KMS-11 (cell line): Measurements from ENCODE around the gene MAPKAP1.
"Not testable (repeated sequence)": the region's sequence is repeated elsewhere in the genome, so short reads cannot be mapped to it uniquely, and the experiment has no call there.

ENCODE experiments used
- H2AFZ ChIP-seq: fragments of 200-600 bp; sonication (generic); 2 replicates; pipeline ENCODE4 v1.6.1; 2016; ENCODE audit warnings: antibody characterized with exemption, mixed run types, low read depth
- H3K27ac ChIP-seq: fragments of 200-600 bp; sonication (generic); 2 replicates; pipeline ENCODE4 v1.6.1; 2016; ENCODE audit warnings: mild to moderate bottlenecking, mixed run types
- H3K27me3 ChIP-seq: fragments of 200-600 bp; sonication (generic); 2 replicates; pipeline ENCODE4 v1.6.1; 2017; ENCODE audit warnings: mild to moderate bottlenecking, low read depth, mixed run types, moderate library complexity; ENCODE audit not compliant: insufficient read depth
- H3K36me3 ChIP-seq: fragments of 200-600 bp; sonication (generic); 2 replicates; pipeline ENCODE4 v1.6.1; 2017; ENCODE audit warnings: mild to moderate bottlenecking, mixed run types; ENCODE audit not compliant: insufficient read depth
- H3K4me1 ChIP-seq: fragments of 200-600 bp; sonication (generic); 2 replicates; pipeline ENCODE4 v1.6.1; 2016; ENCODE audit warnings: mild to moderate bottlenecking, low read depth, mixed run types; ENCODE audit not compliant: poor library complexity, severe bottlenecking
- H3K4me2 ChIP-seq: fragments of 200-600 bp; sonication (generic); 2 replicates; pipeline ENCODE4 v1.7.0; 2016; ENCODE audit warnings: mild to moderate bottlenecking, mixed run types
- H3K4me3 ChIP-seq: fragments of 200-600 bp; sonication (generic); IDR thresholded peaks from 2 replicates; pipeline ENCODE4 v1.6.1; 2017; ENCODE audit warnings: low read depth, low read length, mixed read lengths; ENCODE audit not compliant: insufficient read depth
- H3K79me2 ChIP-seq: fragments of 200-600 bp; sonication (generic); 2 replicates; pipeline ENCODE4 v1.6.1; 2016; ENCODE audit warnings: low read depth, mixed run types; ENCODE audit not compliant: insufficient read depth
- H3K9ac ChIP-seq: fragments of 200-600 bp; sonication (generic); 2 replicates; pipeline ENCODE4 v1.6.1; 2016; ENCODE audit warnings: mild to moderate bottlenecking, mixed run types
- H4K20me1 ChIP-seq: fragments of 200-600 bp; sonication (generic); 2 replicates; pipeline ENCODE4 v1.6.1; 2016; ENCODE audit warnings: mild to moderate bottlenecking, mixed run types; ENCODE audit not compliant: insufficient read depth
- TF ChIP-seq, protein P1 (sequence below): fragments of 200-600 bp; sonication (generic); conservative IDR thresholded peaks from 2 replicates; pipeline ENCODE4 v1.6.1; 2017; ENCODE audit warnings: low read depth, mild to moderate bottlenecking, antibody characterized with exemption, low read length, moderate library complexity, mixed read lengths

Gene MAPKAP1

GRCh38 chr9:125400725-125401716 lies 306.0 kb downstream of the MAPKAP1 start:
- Histone ChIP-seq H2AFZ (no peak overlapping the region), H3K4me1 (no peaks in the 10 kb centered on the region), H3K4me2 (no peak overlapping the region), H3K27ac (no peak overlapping the region), H3K36me3 (no peaks in the 10 kb centered on the region), H4K20me1 (no peaks in the 10 kb centered on the region), H3K4me3 (no peak overlapping the region), H3K27me3 (no peaks in the 10 kb centered on the region), H3K79me2 (no peaks in the 10 kb centered on the region), H3K9ac (no peak overlapping the region)
- TF ChIP-seq, protein P1, sequence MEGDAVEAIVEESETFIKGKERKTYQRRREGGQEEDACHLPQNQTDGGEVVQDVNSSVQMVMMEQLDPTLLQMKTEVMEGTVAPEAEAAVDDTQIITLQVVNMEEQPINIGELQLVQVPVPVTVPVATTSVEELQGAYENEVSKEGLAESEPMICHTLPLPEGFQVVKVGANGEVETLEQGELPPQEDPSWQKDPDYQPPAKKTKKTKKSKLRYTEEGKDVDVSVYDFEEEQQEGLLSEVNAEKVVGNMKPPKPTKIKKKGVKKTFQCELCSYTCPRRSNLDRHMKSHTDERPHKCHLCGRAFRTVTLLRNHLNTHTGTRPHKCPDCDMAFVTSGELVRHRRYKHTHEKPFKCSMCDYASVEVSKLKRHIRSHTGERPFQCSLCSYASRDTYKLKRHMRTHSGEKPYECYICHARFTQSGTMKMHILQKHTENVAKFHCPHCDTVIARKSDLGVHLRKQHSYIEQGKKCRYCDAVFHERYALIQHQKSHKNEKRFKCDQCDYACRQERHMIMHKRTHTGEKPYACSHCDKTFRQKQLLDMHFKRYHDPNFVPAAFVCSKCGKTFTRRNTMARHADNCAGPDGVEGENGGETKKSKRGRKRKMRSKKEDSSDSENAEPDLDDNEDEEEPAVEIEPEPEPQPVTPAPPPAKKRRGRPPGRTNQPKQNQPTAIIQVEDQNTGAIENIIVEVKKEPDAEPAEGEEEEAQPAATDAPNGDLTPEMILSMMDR, result no peak

DNA sequence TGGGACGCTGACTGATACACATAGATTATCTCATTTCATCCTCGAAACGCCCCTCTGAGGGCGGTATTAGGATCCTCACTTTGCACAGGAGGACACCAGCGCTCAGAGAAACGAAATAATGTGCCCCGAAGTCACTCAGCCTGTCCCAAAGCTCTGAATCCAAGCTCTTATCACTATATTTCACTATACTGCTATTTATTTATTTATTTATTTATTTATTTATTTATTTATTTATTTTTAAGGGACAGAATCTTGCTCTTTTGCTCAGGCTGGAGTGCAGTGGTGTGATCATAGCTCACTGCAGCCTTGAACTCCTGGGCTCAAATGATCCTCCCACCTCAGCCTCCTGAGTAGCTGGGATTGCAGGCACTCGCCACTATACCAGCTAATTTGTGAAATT lies 306.8 kb downstream of the MAPKAP1 start:
- not testable (repeated sequence) for H4K20me1 ChIP-seq, H2AFZ ChIP-seq, H3K4me2 ChIP-seq, H3K27me3 ChIP-seq, H3K79me2 ChIP-seq, H3K4me3 ChIP-seq, H3K4me1 ChIP-seq, H3K36me3 ChIP-seq, H3K9ac ChIP-seq, H3K27ac ChIP-seq

- no peak overlapping the region for H2AFZ ChIP-seq
- no peak overlapping the region for H3K27ac ChIP-seq
- H3K79me2 ChIP-seq, result no peaks in the 10 kb centered on the region
- no peak overlapping the region for H3K4me2 ChIP-seq
- H3K4me1 ChIP-seq, result no peaks in the 10 kb centered on the region
- H3K9ac ChIP-seq, result no peak overlapping the region
- H3K4me3 ChIP-seq, result no peak overlapping the region
- no peaks in the 10 kb centered on the region for H4K20me1 ChIP-seq
- TF ChIP-seq, protein P1, result no peak
- no peaks in the 10 kb centered on the region for H3K36me3 ChIP-seq
- H3K27me3 ChIP-seq, result no peaks in the 10 kb centered on the region
Observed at GRCh38 chr9:125399666-125400065, 307.3 kb downstream of the MAPKAP1 start.

- Histone ChIP-seq H3K79me2 (no peaks in the 10 kb centered on the region), H3K9ac (no peak overlapping the region), H3K27ac (no peak overlapping the region), H3K4me1 (no peaks in the 10 kb centered on the region), H3K27me3 (no peaks in the 10 kb centered on the region), H3K36me3 (no peaks in the 10 kb centered on the region), H3K4me2 (no peak overlapping the region), H3K4me3 (no peak overlapping the region), H4K20me1 (no peaks in the 10 kb centered on the region), H2AFZ (no peak overlapping the region)
- TF ChIP-seq, protein P1, result no peak
Observed at GRCh38 chr9:125399165-125399564, 307.8 kb downstream of the MAPKAP1 start.

DNA sequence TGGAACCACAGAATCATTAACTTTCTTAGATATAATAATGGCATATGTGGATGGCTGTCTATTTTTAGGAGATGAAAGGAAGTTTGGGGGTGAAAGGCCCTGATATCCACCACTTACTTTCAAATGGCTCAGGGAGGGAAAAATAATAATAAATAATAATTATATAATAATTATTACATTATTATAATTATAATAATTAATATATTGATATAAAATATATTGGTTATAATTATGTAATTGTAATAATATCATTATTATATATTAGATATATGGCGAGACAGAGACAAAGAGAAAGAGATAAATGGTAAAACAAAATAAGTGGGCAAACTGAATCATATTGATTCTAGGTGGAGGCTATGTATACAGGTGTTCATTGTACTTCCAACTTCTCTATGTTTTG lies 308.8 kb downstream of the MAPKAP1 start:
- Histone ChIP-seq H3K4me3 (no peak overlapping the region), H3K27ac (no peak overlapping the region), H3K4me1 (no peaks in the 10 kb centered on the region), H3K79me2 (no peaks in the 10 kb centered on the region), H3K4me2 (no peak overlapping the region), H4K20me1 (no peaks in the 10 kb centered on the region), H3K27me3 (no peaks in the 10 kb centered on the region), H2AFZ (no peak overlapping the region), H3K36me3 (no peaks in the 10 kb centered on the region), H3K9ac (no peak overlapping the region)
- TF ChIP-seq, protein P1, result no peak
